Left hindlimb (tissue), 1 donor: ENCODE data around the gene DMRTB1.

Experiments used
- DNase-seq: peaks from one replicate; pipeline ENCODE4 v3.0.0-alpha.2; 2018

DMRTB1 gene

DNA sequence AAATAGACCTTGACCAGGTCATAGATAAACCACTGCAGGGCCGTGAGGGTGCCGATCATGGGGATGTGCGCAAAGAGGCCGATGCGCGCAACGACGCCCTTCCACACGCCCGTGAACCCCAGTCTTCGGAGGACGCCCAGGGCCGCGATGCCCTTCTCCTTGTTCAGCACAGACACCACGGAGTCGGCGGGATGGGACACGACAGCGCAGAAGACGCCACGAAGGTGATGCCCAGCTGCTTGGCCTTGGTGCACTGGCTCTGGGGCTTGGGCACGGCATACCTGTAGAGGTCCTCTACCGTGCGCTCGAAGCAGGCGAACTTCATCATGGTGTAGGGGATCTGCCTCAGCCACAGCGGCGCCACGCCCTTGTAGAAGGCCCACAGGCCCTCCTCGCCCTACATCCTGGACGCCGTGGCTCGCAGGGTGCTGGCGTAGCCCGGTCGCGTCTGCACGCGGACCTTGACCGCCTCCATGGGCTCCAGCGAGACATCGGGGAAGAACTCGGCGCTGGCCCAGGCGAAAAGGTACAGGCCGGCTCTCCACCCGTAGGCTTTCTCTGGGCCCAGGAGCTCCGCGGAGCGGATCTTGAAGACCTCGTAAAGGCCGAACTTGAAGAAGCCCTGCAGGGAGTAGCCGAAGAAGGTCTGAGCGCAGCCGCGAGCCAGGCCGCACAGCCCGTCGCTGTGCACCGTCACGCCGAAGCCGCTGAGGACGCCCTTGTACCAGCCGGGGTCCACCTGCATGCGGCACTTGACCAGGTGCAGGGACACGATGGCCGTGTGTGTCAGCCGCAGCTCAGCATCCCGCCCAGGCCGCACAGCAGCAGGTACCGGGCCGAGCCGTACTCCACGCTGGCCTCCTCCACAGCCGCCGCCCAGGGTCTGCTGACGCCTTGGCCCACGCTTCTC, 20.5 kb upstream of the DMRTB1 start:
- no peak for DNase-seq

- DNase-seq = no peak
Observed at GRCh38 chr1:53439337-53440207, 19.6 kb upstream of the DMRTB1 start.

GRCh38 chr1:53440633-53441032, 18.6 kb upstream of the DMRTB1 start:
- DNase-seq = no peak

- DNase-seq = no peak
Observed at GRCh38 chr1:53442299-53442698, 16.9 kb upstream of the DMRTB1 start.

- DNase-seq = no peak
Observed at GRCh38 chr1:53446051-53446450, 13.1 kb upstream of the DMRTB1 start.

DNA sequence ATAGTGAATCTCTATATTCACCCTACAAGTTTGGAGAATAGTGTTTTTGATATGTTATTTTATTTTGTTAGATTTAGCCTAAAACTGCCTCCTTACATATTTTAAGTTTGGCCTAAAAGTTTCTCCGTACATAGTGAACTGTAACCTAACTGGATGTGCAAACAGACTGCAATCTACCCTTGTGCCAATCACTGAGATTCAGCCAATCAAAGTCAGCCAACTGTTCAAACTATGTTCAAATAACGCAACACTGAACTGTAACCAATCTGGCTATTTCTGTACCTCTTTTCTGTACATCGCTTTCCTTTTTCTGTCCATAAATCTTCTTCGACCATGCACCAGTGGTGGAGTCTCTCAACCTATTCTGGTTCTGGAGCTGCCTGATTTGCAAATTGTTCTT, 11.8 kb upstream of the DMRTB1 start:
- no peak for DNase-seq

DNA sequence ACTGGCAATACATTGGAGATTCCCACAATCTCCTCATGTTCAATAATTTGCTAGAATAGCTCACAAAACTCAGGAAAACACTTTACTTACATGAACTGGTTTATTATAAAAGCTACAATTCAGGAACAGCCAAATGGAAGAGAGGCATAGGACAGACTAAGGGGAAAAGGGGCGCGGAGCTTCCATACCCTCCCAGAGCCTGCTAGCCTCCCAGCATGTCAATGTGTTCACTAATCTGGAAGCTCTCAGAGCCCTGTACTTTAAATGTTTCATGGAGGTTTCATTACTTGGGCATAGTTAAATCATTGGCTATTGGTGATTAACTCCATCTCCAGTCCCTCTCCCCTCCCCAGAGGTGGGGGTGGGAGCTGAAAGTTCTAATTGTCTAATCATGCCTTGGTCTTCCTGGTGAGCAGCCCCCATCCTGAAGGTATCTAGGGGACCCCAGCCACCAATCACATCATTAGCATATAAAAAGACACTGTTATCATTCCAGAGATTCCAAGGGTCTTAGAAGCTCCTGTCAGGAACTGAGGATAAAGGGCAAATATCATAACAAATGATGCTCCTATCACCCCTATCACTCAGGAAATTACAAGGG, 10.9 kb upstream of the DMRTB1 start:
- DNase-seq = no peak

GRCh38 chr1:53449021-53449420, 10.2 kb upstream of the DMRTB1 start:
- DNase-seq = no peak

GRCh38 chr1:53449693-53450092, 9.5 kb upstream of the DMRTB1 start:
- no peak for DNase-seq

- DNase-seq = no peak
Observed at GRCh38 chr1:53450225-53450624, 9.0 kb upstream of the DMRTB1 start.

- DNase-seq = no peak
Observed at GRCh38 chr1:53454019-53454418, 5.2 kb upstream of the DMRTB1 start.

DNA sequence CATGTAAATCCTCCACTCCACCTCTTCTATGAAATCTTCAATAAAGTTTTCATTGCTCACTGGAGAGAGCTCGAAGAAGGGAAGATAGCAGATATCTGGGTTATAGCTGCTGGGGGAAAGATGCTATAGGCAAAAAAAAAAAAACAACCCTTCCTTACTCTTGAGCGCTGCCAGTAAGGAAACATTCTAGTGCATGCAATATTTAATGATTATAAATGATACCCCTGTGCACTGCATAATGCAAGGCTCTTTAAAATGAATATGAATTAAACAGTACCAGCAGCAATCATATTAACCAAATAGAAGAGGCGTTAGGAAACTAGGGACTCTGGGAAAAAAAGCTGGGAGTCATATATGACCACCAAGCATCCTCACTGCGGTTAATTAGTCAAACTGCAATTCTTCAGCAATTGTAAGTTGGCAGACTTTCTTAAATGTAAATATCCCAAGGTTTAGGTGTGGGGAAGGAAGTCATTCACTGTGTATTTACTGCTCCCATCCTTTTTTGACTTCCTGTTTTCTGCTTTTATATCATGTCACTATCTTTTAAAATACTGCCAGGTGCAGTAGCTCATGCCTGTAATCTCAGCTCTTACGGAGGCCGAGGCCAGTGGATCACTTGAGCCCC, 3.7 kb upstream of the DMRTB1 start:
- DNase-seq = no peak

- no peak for DNase-seq
Observed at GRCh38 chr1:53458634-53459033, 565 bp upstream of the DMRTB1 start.

GRCh38 chr1:53460211-53460634, 1.0 kb downstream of the DMRTB1 start:
- no peak for DNase-seq

GRCh38 chr1:53460666-53461322, 1.6 kb downstream of the DMRTB1 start:
- no peak for DNase-seq

- DNase-seq = no peak
Observed at GRCh38 chr1:53461323-53462044, 2.3 kb downstream of the DMRTB1 start.

GRCh38 chr1:53462193-53462592, 3.0 kb downstream of the DMRTB1 start:
- DNase-seq = no peak

GRCh38 chr1:53462769-53463501, 3.7 kb downstream of the DMRTB1 start:
- DNase-seq = no peak

DNA sequence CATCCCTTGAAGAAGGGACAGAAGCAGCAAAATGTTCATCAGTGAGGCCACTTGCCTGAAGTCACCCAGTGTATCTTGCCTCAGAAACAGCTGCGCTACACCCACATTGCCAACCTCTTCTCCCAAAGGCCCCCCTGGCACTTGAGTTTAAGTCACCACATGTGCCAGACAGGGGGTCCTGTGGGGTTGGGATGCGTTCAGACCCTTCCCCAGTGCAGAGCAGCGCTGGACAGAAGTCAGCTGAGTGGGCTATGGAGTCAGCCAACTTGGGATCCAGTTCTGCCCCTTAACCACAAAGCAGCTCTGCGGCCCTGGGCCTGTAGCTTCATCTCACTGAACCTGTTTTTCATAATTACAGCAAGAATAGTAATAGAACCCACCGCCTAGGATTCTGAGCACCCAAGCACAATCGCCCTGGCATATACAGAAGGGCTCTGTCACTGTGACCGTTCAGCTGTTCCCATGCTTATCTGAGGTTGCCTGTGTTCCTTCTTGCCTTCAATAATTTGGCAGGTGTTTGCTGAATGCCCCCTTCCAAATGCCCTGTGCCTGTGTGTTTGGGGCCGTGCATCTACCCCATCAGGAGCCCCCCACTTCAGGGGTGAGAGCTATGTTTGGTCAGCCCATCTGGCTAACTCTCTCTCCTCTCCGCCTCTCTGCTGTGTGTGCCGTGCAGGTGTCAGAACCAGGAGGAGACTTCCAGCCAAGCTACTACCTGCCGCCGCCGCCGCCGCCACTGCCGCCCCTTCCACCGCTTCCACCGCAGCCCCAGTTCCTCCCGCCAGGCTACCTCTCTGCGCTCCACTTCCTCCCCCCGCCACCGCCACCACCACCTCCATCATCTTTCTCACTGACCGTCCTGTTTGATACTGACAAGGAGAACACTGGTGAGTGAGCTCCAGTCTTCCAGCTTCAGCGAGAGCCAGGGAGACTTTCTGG, 5.0 kb downstream of the DMRTB1 start:
- no peak for DNase-seq
